ENCODE results near the gene NDUFAF5.
A peak's percentile ranks its signal among the peaks of the same experiment; 100 is the strongest.
"Not testable (repeated sequence)": the region's sequence is repeated elsewhere in the genome, so short reads cannot be mapped to it uniquely, and the experiment has no call there.

NDUFAF5 gene

GRCh38 chr20:13784893-13785715, at the start of gene NDUFAF5, which contains the start of gene ESF1:
TSS of gene NDUFAF5 (plus strand) at chr20:13785028. CDS start at chr20:13785069, 41 bp downstream.
TSS of gene ESF1 (minus strand) at chr20:13784919. CDS start at chr20:13783140, 1,779 bp downstream.
- peak within 1 kb of the TSS; percentile 99 for H3K27ac Mint-ChIP-seq
- peaks cover 39% of the 10 kb centered on the region for H3K36me3 Mint-ChIP-seq (ENCODE audit: low read depth)
- peak within 1 kb of the TSS; percentile 100 for H3K4me3 Mint-ChIP-seq
- peak; percentile 94 for DNase-seq (ENCODE audit: low spot score)
- no peaks in the 10 kb centered on the region for H3K27me3 Mint-ChIP-seq (ENCODE audit: low read depth)
- no peaks in the 10 kb centered on the region for H3K9me3 Mint-ChIP-seq
- H3K4me1 Mint-ChIP-seq (ENCODE audit: low read depth) = peaks cover 30% of the 10 kb centered on the region

DNA sequence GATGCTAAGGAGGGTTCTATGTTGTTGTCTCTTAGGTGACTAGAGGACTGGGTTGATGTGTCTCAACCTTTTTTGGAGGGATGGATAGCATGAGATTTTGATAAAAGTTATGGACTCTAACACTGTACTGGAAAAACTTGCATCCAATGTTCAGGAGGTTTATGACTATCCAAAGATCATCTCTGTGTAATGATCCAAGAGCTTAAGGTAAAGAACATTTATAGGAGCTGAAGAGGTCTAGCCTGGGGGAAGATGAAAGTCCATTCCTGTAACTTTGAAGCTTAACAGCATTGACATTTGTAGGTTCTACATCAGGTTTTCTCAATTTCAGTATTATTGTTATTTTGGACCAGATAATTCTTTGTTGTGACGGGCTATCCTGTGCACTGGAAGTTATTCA, 49.0 kb upstream of the NDUFAF5 start:
- Mint-ChIP-seq H3K27ac (no peak overlapping the region), H3K4me1 (ENCODE audit: low read depth) (no peaks in the 10 kb centered on the region), H3K27me3 (ENCODE audit: low read depth) (no peaks in the 10 kb centered on the region), H3K9me3 (peaks cover 11% of the 10 kb centered on the region), H3K4me3 (no peak overlapping the region), H3K36me3 (ENCODE audit: low read depth) (peaks cover 46% of the 10 kb centered on the region)
- no peak for DNase-seq (ENCODE audit: low spot score)

- Mint-ChIP-seq H3K4me1 (ENCODE audit: low read depth) (peaks cover 2% of the 10 kb centered on the region), H3K4me3 (no peak overlapping the region)
- DNase-seq (ENCODE audit: low spot score) = no peak
Observed at GRCh38 chr20:13736436-13737191, 48.2 kb upstream of the NDUFAF5 start.

DNA sequence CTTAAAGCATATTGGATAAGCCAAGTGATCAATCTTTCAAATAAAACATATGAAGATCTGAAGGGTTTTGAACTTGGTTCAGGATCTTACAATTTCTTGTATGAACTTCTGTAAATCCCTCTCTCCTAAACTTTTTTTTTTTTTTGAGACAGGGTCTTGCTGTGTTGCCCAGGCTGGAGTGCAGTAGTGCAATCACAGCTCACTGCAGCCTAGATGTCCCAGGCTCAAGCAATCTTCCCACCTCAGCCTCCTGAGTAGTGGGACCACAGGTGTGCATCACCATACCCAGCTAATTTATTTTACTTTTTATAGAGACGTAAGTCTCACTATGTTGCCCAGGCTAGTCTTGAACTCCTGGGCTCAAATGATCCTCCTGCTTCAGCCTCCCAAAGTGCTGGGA, 46.6 kb upstream of the NDUFAF5 start:
- H3K9me3 Mint-ChIP-seq = peaks cover 16% of the 10 kb centered on the region
- not testable (repeated sequence) for H3K27me3 Mint-ChIP-seq (ENCODE audit: low read depth)

More at GRCh38 chr20:13736436-13737191, 48.2 kb upstream of the NDUFAF5 start:
- no peaks in the 10 kb centered on the region for H3K27me3 Mint-ChIP-seq (ENCODE audit: low read depth)
- H3K9me3 Mint-ChIP-seq = peaks cover 16% of the 10 kb centered on the region
- no peak overlapping the region for H3K27ac Mint-ChIP-seq
- H3K36me3 Mint-ChIP-seq (ENCODE audit: low read depth) = peaks cover 48% of the 10 kb centered on the region

DNA sequence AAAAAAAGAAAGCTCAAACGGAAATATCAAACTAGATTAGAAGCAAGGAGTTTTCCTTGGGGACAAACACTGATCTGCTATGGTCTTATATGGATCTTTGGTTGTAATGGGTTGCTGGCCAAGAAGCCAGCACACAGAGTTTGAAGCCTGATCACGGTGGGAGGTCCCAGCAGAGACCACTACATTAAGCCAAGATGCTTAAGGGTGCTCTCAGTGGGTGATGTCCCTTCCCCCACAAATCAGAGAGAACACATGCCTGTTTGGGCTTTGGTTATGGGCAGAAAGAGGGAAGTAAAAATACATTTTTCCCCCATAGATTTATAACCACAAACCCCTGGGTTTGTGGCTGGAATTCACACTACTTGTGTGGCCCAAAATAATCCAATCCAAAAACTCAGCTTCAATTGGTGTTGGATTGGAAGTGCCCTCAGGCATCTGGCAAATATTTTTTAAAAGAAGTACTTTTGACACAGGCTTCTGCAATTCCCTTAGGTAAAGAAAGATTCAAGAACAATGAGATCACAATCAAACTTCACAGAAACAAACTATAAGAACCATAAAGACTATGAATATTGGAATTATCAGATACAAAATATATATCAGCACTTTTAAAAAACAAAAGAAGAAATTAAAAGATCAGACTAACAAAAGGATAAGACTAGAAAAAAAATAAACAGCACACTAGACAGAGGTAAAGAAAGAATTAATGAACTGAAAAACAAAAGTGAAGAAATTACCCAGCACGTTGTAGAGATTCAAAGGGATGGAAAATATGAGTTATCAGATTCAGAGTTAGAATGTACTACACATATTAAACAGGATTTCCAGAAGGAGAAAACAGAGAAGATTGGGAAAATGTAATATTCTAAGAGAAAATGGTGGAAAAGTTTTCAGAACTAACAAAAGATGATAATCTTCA, 44.8 kb upstream of the NDUFAF5 start:
- H3K27me3 Mint-ChIP-seq (ENCODE audit: low read depth) = no peaks in the 10 kb centered on the region
- no peak overlapping the region for H3K27ac Mint-ChIP-seq
- peaks cover 2% of the 10 kb centered on the region for H3K4me1 Mint-ChIP-seq (ENCODE audit: low read depth)
- no peak overlapping the region for H3K4me3 Mint-ChIP-seq
- peaks cover 42% of the 10 kb centered on the region for H3K36me3 Mint-ChIP-seq (ENCODE audit: low read depth)
- H3K9me3 Mint-ChIP-seq = peaks cover 16% of the 10 kb centered on the region
- DNase-seq (ENCODE audit: low spot score) = no peak

More for the DNA sequence above, 46.6 kb upstream of the NDUFAF5 start:
- H3K27ac Mint-ChIP-seq; H3K4me3 Mint-ChIP-seq; H3K4me1 Mint-ChIP-seq (ENCODE audit: low read depth); DNase-seq (ENCODE audit: low spot score): not testable (repeated sequence)
- peaks cover 48% of the 10 kb centered on the region for H3K36me3 Mint-ChIP-seq (ENCODE audit: low read depth)

DNA sequence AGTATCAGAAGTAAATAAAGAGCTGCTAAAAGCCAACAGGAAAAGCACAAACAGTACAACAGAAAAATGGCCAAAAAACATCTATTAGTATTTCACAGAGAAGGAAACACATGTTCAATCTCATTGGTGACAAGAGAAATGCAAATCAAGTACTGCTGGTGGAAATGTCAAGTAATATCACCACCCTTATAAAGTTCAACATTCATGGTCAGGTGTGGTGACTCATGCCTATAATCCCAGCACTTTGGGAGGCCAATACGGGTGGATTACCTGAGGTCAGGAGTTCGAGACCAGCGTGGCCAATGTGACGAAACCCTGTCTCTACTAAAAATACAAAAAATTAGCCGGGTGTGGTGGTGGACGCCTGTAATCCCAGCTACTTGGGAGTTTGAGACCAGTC, 42.9 kb upstream of the NDUFAF5 start:
- Mint-ChIP-seq H3K9me3 (peaks cover 16% of the 10 kb centered on the region), H3K27me3 (ENCODE audit: low read depth) (no peaks in the 10 kb centered on the region), H3K4me1 (ENCODE audit: low read depth) (peaks cover 2% of the 10 kb centered on the region), H3K36me3 (ENCODE audit: low read depth) (peaks cover 41% of the 10 kb centered on the region), H3K4me3 (no peak overlapping the region), H3K27ac (no peak overlapping the region)
- no peak for DNase-seq (ENCODE audit: low spot score)

- peaks cover 2% of the 10 kb centered on the region for H3K4me1 Mint-ChIP-seq (ENCODE audit: low read depth)
- H3K36me3 Mint-ChIP-seq (ENCODE audit: low read depth) = peaks cover 35% of the 10 kb centered on the region
- H3K27ac Mint-ChIP-seq = no peak overlapping the region
- no peak overlapping the region for H3K4me3 Mint-ChIP-seq
- no peaks in the 10 kb centered on the region for H3K27me3 Mint-ChIP-seq (ENCODE audit: low read depth)
- no peak for DNase-seq (ENCODE audit: low spot score)
- H3K9me3 Mint-ChIP-seq = peaks cover 13% of the 10 kb centered on the region
Observed at GRCh38 chr20:13744352-13744751, 40.5 kb upstream of the NDUFAF5 start.

- H3K9me3 Mint-ChIP-seq = peaks cover 6% of the 10 kb centered on the region
- H3K4me3 Mint-ChIP-seq = no peak overlapping the region
Observed at GRCh38 chr20:13745784-13746183, 39.0 kb upstream of the NDUFAF5 start.

DNA sequence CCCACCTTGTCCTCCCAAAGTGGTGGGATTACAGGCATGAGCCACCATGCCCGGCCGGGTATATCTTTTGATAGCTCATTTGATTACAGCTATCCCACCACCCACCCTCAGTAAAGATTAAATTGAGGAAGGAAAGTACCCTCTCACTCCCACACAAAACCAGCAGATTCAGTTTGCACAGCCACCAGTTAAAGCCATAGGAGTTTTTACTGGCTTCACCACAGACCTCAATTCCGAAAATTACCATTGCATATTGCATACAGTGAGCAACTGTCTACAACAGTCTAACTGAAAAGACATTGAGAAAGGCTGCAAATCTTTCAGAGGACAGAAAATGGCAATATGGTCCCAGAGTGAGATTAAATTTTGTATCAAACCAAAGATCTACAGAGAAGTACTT, 35.0 kb upstream of the NDUFAF5 start:
- Mint-ChIP-seq H3K27ac (no peak overlapping the region), H3K9me3 (no peaks in the 10 kb centered on the region), H3K4me1 (ENCODE audit: low read depth) (peaks cover 2% of the 10 kb centered on the region), H3K27me3 (ENCODE audit: low read depth) (no peaks in the 10 kb centered on the region), H3K36me3 (ENCODE audit: low read depth) (peaks cover 4% of the 10 kb centered on the region), H3K4me3 (no peak overlapping the region)
- no peak for DNase-seq (ENCODE audit: low spot score)

More at GRCh38 chr20:13745784-13746183, 39.0 kb upstream of the NDUFAF5 start:
- Mint-ChIP-seq H3K4me1 (ENCODE audit: low read depth) (peaks cover 4% of the 10 kb centered on the region), H3K27me3 (ENCODE audit: low read depth) (no peaks in the 10 kb centered on the region), H3K36me3 (ENCODE audit: low read depth) (peaks cover 28% of the 10 kb centered on the region), H3K27ac (no peak overlapping the region)
- DNase-seq (ENCODE audit: low spot score) = no peak

DNA sequence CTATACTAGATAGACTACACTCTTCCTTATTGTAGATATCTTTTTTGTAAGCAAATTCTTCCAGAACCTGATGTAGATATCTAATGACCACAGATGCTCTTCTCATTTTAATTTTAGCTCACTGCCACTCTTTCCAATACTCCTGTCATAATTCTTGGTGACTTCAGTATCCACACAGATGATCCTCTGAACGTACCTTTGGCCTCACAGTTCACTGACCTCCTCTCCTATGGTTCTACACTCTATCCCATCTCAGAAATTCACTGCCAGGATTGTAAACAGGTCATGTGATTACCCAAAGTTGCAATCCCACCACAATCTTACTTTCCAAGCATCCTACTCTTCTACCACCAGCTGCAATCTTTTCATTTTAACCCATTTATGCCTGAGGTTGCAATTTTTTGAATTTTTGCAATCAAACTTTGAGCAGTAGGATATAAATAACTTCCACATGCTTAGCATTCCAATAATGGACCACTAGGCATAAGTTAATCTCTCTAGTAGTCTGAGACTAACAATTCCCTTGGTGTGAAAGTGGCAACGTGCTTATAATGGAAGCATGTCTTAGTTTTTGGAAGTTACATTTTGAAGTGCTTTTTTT, 31.3 kb upstream of the NDUFAF5 start:
- H3K27ac Mint-ChIP-seq = no peak overlapping the region
- peaks cover 10% of the 10 kb centered on the region for H3K36me3 Mint-ChIP-seq (ENCODE audit: low read depth)
- H3K27me3 Mint-ChIP-seq (ENCODE audit: low read depth) = no peaks in the 10 kb centered on the region
- H3K4me1 Mint-ChIP-seq (ENCODE audit: low read depth) = peaks cover 2% of the 10 kb centered on the region
- no peak overlapping the region for H3K4me3 Mint-ChIP-seq
- no peak for DNase-seq (ENCODE audit: low spot score)
- H3K9me3 Mint-ChIP-seq = no peaks in the 10 kb centered on the region

- DNase-seq (ENCODE audit: low spot score) = no peak
- H3K4me3 Mint-ChIP-seq = no peak overlapping the region
- H3K9me3 Mint-ChIP-seq = no peaks in the 10 kb centered on the region
- no peak overlapping the region for H3K27ac Mint-ChIP-seq
- H3K27me3 Mint-ChIP-seq (ENCODE audit: low read depth) = no peaks in the 10 kb centered on the region
- H3K36me3 Mint-ChIP-seq (ENCODE audit: low read depth) = peaks cover 16% of the 10 kb centered on the region
- H3K4me1 Mint-ChIP-seq (ENCODE audit: low read depth) = no peaks in the 10 kb centered on the region
Observed at GRCh38 chr20:13755809-13756208, 29.0 kb upstream of the NDUFAF5 start.

DNA sequence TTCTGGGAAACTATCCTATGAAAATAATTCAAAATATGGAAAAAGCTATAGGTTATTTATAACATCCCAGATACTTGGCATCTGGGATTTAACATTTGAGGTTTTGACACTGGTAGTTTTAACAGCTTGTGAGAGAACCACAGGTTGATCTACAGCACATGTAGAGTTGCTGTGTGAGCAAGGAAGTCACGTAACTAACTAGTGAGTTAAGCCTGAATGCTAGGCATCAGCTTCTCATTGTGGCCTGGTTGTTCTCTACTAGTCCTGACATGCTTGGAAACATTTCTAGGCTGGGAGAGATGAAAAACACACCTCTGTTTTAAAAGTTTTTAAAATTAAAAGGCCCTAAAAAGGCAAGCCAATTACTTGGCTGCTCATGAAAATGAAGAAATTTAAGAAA, 28.3 kb upstream of the NDUFAF5 start:
- peaks cover 16% of the 10 kb centered on the region for H3K36me3 Mint-ChIP-seq (ENCODE audit: low read depth)
- H3K4me1 Mint-ChIP-seq (ENCODE audit: low read depth) = no peaks in the 10 kb centered on the region
- H3K9me3 Mint-ChIP-seq = no peaks in the 10 kb centered on the region
- H3K4me3 Mint-ChIP-seq = no peak overlapping the region
- H3K27ac Mint-ChIP-seq = no peak overlapping the region
- no peaks in the 10 kb centered on the region for H3K27me3 Mint-ChIP-seq (ENCODE audit: low read depth)
- DNase-seq (ENCODE audit: low spot score) = no peak

DNA sequence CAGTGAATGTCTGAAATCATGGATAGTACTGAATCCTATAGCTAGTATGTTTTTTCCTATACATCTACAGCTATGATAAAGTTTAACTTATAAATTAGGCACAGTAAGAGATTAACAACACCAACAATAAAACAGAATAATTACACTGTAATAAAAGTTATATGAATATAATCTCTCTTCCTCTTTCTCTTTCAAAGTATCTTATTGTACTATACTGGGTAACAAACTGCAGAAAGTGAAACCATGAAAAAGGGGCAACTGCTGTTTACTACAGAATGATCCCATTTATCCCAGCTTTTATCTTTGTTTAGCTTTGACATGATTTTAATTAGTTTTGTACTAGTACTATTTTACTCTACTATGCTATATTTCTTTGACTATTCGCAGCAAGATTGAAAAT, 25.9 kb upstream of the NDUFAF5 start:
- DNase-seq (ENCODE audit: low spot score) = no peak
- no peaks in the 10 kb centered on the region for H3K27me3 Mint-ChIP-seq (ENCODE audit: low read depth)
- no peaks in the 10 kb centered on the region for H3K9me3 Mint-ChIP-seq
- H3K4me3 Mint-ChIP-seq = no peak overlapping the region
- H3K36me3 Mint-ChIP-seq (ENCODE audit: low read depth) = peaks cover 23% of the 10 kb centered on the region
- no peak overlapping the region for H3K27ac Mint-ChIP-seq
- no peaks in the 10 kb centered on the region for H3K4me1 Mint-ChIP-seq (ENCODE audit: low read depth)

Data from T-helper 2 cell treated with Interferon-gamma antibody and Interleukin-4, amounts not matched to agents 5 μg/mL and 100 μg/mL, for 36 hours (primary cell).